Vagina (tissue), 2 donors: Measurements from ENCODE around the gene ZMYND8.

Experiments
- CTCF ChIP-seq, 3 experiments: fragments of 450-650 bp in 2 of 3; fragments of 200-600 bp in 1 of 3; sonication (generic) in 1 of 3; IDR thresholded peaks; one replicate each; pipeline ENCODE4 v1.5.1; 2017 to 2019; ENCODE audit warnings: antibody characterized with exemption in 3 of 3, mild to moderate bottlenecking in 2 of 3, moderate library complexity in 2 of 3
- POLR2A ChIP-seq, 2 donors: fragments of 450-650 bp; IDR thresholded peaks; one replicate each; pipeline ENCODE4 v1.6.1; 2017; ENCODE audit warnings: antibody characterized with exemption in 2 of 2, mild to moderate bottlenecking in 2 of 2, moderate library complexity in 2 of 2

- TF ChIP-seq POLR2A (IDR thresholded peaks at IDR 0.05), result no peak
- no peak for TF ChIP-seq CTCF (IDR thresholded peaks at IDR 0.05)
These were observed 136.3 kb downstream of the ZMYND8 start for GRCh38 chr20:47220161-47220582.
